HG03196 (cell line): ENCODE results near the gene SIM2.
"Not testable (repeated sequence)": the region's sequence is repeated elsewhere in the genome, so short reads cannot be mapped to it uniquely, and the experiment has no call there.

Experiments used
- ATAC-seq: cut with Tn5 transposase; IDR thresholded peaks from one replicate; pipeline ENCODE4 v1.9.1; 2021; ENCODE audit not compliant: unreplicated experiment

SIM2 gene, protein sequence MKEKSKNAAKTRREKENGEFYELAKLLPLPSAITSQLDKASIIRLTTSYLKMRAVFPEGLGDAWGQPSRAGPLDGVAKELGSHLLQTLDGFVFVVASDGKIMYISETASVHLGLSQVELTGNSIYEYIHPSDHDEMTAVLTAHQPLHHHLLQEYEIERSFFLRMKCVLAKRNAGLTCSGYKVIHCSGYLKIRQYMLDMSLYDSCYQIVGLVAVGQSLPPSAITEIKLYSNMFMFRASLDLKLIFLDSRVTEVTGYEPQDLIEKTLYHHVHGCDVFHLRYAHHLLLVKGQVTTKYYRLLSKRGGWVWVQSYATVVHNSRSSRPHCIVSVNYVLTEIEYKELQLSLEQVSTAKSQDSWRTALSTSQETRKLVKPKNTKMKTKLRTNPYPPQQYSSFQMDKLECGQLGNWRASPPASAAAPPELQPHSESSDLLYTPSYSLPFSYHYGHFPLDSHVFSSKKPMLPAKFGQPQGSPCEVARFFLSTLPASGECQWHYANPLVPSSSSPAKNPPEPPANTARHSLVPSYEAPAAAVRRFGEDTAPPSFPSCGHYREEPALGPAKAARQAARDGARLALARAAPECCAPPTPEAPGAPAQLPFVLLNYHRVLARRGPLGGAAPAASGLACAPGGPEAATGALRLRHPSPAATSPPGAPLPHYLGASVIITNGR

GRCh38 chr21:36698981-36699545 is at the start of gene SIM2:
Gene SIM2 (plus strand): TSS chr21:36699115. CDS start chr21:36699747, 632 bp downstream.
- no peak for ATAC-seq

GRCh38 chr21:36654324-36654723 is 44.6 kb upstream of the SIM2 start:
- no peak for ATAC-seq

GRCh38 chr21:36654796-36655325 is 44.1 kb upstream of the SIM2 start:
- ATAC-seq, result no peak

DNA sequence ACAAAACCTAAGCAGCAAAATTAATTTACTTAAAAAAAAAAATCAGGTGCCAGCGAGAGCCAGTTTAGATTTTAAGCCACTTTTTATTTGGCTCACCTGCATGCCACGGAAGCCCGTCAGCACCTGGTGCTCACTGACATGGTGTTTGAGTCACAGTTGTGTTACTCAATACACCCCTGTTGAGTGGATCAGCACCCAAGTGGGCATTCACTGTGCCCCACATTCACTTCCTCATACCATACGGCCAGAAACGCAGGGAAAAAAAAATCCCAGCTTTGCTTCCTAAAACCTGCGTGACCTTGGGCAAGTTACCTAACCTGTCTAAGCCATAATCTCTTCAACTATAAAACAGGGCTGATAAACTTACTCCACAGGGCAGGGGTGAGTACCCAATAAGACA is 42.8 kb upstream of the SIM2 start:
- ATAC-seq, result no peak

DNA sequence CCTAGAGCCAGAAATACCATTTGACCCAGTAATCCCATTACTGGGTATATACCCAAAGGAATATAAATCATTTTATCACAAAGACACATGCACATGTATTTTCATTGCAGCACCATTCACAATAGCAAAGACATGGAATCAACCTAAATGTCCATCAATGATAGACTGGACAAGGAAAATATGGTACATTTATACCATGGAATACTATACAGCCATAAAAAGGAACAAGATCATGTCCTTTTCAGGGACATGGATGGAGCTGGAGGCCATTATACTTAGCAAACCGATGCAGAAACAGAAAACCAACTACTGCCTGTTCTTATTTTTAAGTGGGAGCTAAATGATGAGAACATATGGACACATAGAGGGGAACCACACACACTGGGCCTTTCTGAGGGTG is 41.6 kb upstream of the SIM2 start:
- not testable (repeated sequence) for ATAC-seq

GRCh38 chr21:36657999-36658398 is 40.9 kb upstream of the SIM2 start:
- no peak for ATAC-seq

GRCh38 chr21:36658926-36659325 is 40.0 kb upstream of the SIM2 start:
- no peak for ATAC-seq

DNA sequence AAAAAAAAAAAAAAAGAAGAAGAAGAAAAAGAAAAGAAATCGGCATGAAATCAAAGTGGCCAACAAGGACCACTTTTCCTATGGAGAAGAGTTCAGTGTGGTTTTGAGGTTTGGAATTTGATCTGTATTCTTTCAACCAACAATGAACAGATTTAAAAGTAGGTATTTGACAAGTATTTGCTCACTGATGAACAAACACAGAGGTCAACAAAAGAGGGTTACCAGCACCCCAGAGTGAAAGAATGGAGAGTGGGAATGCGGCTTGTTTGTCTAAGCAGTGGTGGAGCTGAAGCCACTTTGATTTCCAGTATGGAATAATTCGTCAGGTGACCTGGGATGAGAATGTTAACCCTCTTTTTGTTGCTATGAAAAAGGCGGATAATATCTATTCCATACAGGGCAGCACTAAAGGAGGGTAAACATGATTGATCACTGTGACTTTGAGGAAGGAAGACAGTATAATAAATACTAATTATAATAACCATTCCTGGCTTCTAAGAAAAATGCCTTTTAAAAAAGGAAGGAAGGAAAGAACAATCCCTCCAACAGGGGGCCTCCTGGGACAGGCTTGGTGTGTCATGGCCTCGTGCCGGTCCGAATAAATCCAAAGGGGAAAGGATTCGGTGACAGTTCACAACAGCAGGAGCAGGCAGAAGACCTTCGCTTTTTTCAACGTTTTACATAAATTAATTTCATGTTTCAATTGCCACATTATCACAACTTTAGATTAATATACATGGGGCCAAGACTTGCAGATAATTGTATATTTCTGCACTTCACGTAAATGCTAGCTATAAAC is 37.2 kb upstream of the SIM2 start:
- no peak for ATAC-seq

DNA sequence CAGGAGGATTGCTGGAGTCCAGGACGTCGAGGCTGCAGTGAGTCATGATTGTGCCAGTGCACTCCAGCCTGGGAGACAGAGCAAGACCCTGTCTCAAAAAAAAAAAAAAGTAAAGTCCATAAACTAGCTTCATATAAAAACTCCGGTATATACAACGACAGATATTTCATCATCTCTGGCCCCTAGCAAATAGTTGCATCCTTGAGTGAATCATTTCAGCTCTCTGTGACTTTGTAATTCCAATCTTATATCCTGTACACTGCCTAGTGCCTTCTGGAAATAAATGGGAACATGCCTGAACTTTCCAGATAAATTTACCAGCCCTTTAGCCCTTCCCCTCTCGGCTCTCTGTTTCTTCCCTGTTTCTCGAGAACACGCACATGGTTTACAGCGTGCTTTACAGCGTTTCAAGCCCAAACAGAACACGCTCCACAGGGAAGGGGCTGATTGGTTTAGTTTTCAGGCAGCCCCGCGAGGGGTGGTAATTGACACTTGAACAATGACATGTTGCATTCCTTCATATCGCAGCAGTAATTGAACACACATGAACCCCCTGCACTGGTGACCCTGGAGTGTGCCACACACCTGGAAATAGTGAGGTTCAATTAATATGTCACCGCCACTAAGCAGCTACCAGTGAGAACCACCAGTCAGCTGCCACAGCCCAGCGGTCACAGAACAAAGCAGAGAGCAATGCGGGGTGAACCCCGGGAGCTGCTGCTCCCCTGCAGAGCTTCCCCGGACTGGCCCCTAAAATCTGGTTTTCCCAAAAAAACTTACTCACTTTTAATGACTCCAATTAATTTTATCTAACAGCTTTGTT is 35.7 kb upstream of the SIM2 start:
- ATAC-seq, result no peak

DNA sequence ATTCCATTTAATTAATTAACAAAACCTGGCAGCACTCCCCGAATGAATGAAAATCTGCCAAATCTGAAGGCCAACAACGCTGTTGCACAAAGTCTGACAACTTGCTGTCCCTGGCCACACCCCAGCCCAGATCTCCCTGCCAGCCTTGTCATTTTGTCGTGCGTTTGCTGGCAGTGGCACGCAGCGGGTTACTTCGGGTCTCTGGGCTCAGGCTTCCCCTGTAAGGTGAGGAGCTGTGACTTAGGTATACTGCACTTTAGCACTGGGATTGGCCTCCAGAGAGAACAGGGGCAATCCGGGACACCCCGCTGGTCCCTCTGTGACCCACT is 34.3 kb upstream of the SIM2 start:
- ATAC-seq, result no peak

DNA sequence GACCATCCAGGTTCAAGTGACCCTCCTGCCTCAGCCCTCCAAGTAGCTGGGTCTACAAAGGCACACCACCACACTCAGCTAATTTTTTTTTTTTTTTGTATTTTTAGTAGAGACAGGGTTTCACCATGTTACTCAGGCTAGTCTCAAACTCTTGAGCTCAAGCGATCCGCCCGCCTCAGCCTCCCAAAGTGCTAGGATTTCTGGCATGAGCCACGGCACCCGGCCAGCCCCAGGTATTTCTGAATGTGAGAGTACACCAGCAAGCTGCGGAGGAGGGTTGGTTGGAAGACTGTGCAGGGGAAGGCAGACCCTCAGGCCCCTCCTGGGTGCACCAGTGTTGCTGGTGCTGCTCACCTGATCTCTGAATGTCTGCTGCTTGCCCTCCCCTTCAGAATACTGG is 33.1 kb upstream of the SIM2 start:
- no peak for ATAC-seq

DNA sequence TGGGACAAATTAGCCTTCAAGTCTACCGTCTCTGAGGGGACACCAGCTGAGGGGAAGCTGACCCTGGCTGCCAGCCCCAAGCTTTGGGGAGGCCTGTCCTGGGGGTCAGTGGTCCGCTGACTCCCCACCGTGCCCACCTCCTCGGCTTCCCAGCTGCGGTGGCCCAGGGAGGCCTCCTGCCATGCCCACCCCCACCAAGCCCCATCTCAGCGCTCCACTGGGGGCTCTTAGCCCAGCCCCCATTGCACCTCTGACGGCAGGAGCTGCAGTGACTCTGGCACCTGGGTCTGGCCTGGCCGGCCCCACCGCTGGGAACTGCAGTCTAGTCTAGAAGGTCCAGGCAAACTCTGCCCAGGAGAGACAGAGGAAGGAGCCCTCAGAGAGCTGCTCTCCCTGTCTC is 30.2 kb upstream of the SIM2 start:
- no peak for ATAC-seq

- no peak for ATAC-seq
Measured at GRCh38 chr21:36671836-36672235, 27.1 kb upstream of the SIM2 start.

DNA sequence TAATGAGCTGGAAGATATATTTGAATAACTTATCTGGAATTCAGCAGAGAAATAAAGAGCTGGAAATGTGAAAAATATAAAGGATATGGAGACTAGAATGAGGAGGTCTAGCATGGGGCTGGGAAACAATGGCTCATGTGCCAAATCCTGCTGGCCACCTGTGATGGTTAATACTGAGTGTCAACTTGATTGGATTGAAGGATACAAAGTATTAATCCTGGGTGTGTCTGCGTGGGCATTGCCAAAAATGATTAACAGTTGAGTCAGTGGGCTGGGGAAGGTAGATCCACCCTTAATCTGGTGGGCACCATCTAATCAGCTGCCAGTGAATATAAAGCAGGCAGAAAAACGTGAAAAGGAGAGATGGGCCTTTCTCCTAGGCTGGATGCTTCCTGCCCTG is 26.6 kb upstream of the SIM2 start:
- not testable (repeated sequence) for ATAC-seq

- ATAC-seq, result no peak
Measured at GRCh38 chr21:36672737-36673136, 26.2 kb upstream of the SIM2 start.

- no peak for ATAC-seq
Measured at GRCh38 chr21:36676039-36676950, 22.6 kb upstream of the SIM2 start.

GRCh38 chr21:36677443-36677842 is 21.5 kb upstream of the SIM2 start:
- no peak for ATAC-seq

GRCh38 chr21:36678538-36678937 is 20.4 kb upstream of the SIM2 start:
- no peak for ATAC-seq

- ATAC-seq, result no peak
Measured at GRCh38 chr21:36681117-36681631, 17.7 kb upstream of the SIM2 start.
